IMR-90 (cell line): Measurements from ENCODE around the gene RPS24. TPM values are rescaled to one million over a fixed set of nuclear protein-coding genes. Genes with fewer than 3 reads are reported as not detected.
"Not testable (repeated sequence)": the region's sequence is repeated elsewhere in the genome, so short reads cannot be mapped to it uniquely, and the experiment has no call there.

Experiments
- ATAC-seq: fragments of 200-7000 bp; cut with Tn5 transposase; 2 replicates; pipeline ENCODE4 v1.9.1; 2020; ENCODE audit warnings: low read depth, mild to moderate bottlenecking, moderate library complexity
- BruUV-seq: library from RNA; stranded (reverse); fragments of 400-500 nt; replicated peaks from 2 replicates; lab custom pipeline; 2021; lab: Mats Ljungman, UMichigan
- CTCF ChIA-PET: fragments of 300-600 bp; formaldehyde crosslinking; extraction: SDS; loops from one replicate; lab custom pipeline; 2021; ENCODE audit warnings: antibody characterized with exemption; lab: Yijun Ruan, JAX
- POLR2A ChIA-PET: fragments of 300-600 bp; sonication (Branson Sonifier 250); formaldehyde crosslinking; loops from one replicate; lab custom pipeline; 2022; ENCODE audit warnings: antibody characterized with exemption; ENCODE audit not compliant: unreplicated experiment; lab: Charles Lee
- DNase-seq: peaks from one replicate; pipeline ENCODE4 v3.0.0; 2013
- H2AFZ ChIP-seq: replicated peaks from 2 replicates; pipeline ENCODE3; 2013; ENCODE audit warnings: low read length, mild to moderate bottlenecking; ENCODE audit not compliant: poor library complexity
- H2AK5ac ChIP-seq: 2 replicates; pipeline ENCODE4 v1.6.1; 2013; ENCODE audit warnings: low read depth, low read length, inconsistent platforms
- H2AK9ac ChIP-seq: replicated peaks from 2 replicates; pipeline ENCODE3; 2013; ENCODE audit warnings: mild to moderate bottlenecking, low read depth, low read length, moderate library complexity; ENCODE audit not compliant: poor library complexity
- H2BK120ac ChIP-seq: 2 replicates; pipeline ENCODE4 v1.6.1; 2013; ENCODE audit warnings: low read depth, low read length, inconsistent platforms
- H2BK15ac ChIP-seq: 3 replicates; pipeline ENCODE4 v1.6.1; 2013; ENCODE audit warnings: low read depth, low read length, inconsistent platforms
- H2BK20ac ChIP-seq: 2 replicates; pipeline ENCODE4 v1.6.1; 2013; ENCODE audit warnings: low read depth, mild to moderate bottlenecking, inconsistent platforms, low read length, moderate library complexity
- H2BK5ac ChIP-seq: 2 replicates; pipeline ENCODE4 v1.6.1; 2013; ENCODE audit warnings: mild to moderate bottlenecking, low read depth, low read length, inconsistent platforms; ENCODE audit not compliant: poor library complexity, severe bottlenecking
- H3K14ac ChIP-seq: replicated peaks from 2 replicates; pipeline ENCODE4 v1.6.1; 2013; ENCODE audit warnings: low read depth, low read length, inconsistent platforms
- H3K18ac ChIP-seq: 2 replicates; pipeline ENCODE4 v1.6.1; 2013; ENCODE audit warnings: low read depth, low read length, control low read depth
- H3K23ac ChIP-seq: 2 replicates; pipeline ENCODE4 v1.6.1; 2013; ENCODE audit warnings: low read depth, low read length, inconsistent platforms
- H3K27ac ChIP-seq: 2 replicates; pipeline ENCODE4 v1.5.1; 2013; ENCODE audit warnings: mild to moderate bottlenecking, control low read depth, low read length; ENCODE audit not compliant: insufficient read depth
- H3K27me3 ChIP-seq: 2 replicates; pipeline ENCODE4 v1.6.1; 2013; ENCODE audit warnings: low read length; ENCODE audit not compliant: control insufficient read depth, insufficient read depth
- H3K36me3 ChIP-seq: 2 replicates; pipeline ENCODE4 v1.6.1; 2013; ENCODE audit warnings: low read length, mixed read lengths; ENCODE audit not compliant: control insufficient read depth, insufficient read depth
- H3K4ac ChIP-seq: 2 replicates; pipeline ENCODE4 v1.6.1; 2013; ENCODE audit warnings: low read depth, low read length, inconsistent platforms
- H3K4me1 ChIP-seq: 2 replicates; pipeline ENCODE4 v1.6.1; 2013; ENCODE audit warnings: low read length, mixed read lengths; ENCODE audit not compliant: control insufficient read depth, insufficient read depth
- H3K4me2 ChIP-seq: 2 replicates; pipeline ENCODE4 v1.6.1; 2013; ENCODE audit warnings: low read depth, mild to moderate bottlenecking, control low read depth, low read length, moderate library complexity
- H3K4me3 ChIP-seq: 2 replicates; pipeline ENCODE4 v1.5.1; 2013; ENCODE audit warnings: low read depth, mild to moderate bottlenecking, control low read depth, low read length, moderate library complexity; ENCODE audit not compliant: insufficient read depth
- H3K56ac ChIP-seq: 2 replicates; pipeline ENCODE4 v1.6.1; 2013; ENCODE audit warnings: low read length, inconsistent platforms; ENCODE audit not compliant: insufficient read depth; ENCODE audit errors: extremely low read depth
- H3K79me1 ChIP-seq, 2 experiments: 2 replicates each; pipeline ENCODE4 v1.6.1; 2013; ENCODE audit warnings: low read length in 2 of 2, inconsistent platforms in 1 of 2, low read depth in 1 of 2
- H3K9ac ChIP-seq: 2 replicates; pipeline ENCODE4 v1.6.1; 2013; ENCODE audit warnings: low read depth, low read length, control low read depth
- H3K9me1 ChIP-seq: 2 replicates; pipeline ENCODE4 v1.6.1; 2013; ENCODE audit warnings: low read length, inconsistent platforms; ENCODE audit not compliant: insufficient read depth
- H3K9me3 ChIP-seq: 2 replicates; pipeline ENCODE4 v1.6.1; 2013; ENCODE audit warnings: low read length; ENCODE audit not compliant: control insufficient read depth, insufficient read depth
- H4K20me1 ChIP-seq: 2 replicates; pipeline ENCODE4 v1.6.1; 2013; ENCODE audit warnings: low read length, inconsistent platforms; ENCODE audit not compliant: insufficient read depth
- H4K5ac ChIP-seq: 2 replicates; pipeline ENCODE4 v1.6.1; 2013; ENCODE audit warnings: mild to moderate bottlenecking, low read depth, low read length, control low read depth
- H4K8ac ChIP-seq, 2 experiments: 2 replicates each; pipeline ENCODE4 v1.6.1; 2013; ENCODE audit warnings: low read depth in 2 of 2, low read length in 2 of 2, control low read depth in 1 of 2, inconsistent platforms in 1 of 2
- H4K91ac ChIP-seq: 2 replicates; pipeline ENCODE4 v1.6.1; 2013; ENCODE audit warnings: low read depth, low read length, inconsistent platforms; ENCODE audit not compliant: insufficient read depth
- WGBS, 2 experiments: methylation state at CpG; one replicate each; pipeline versions ENCODE4 v1.1.5 to v1.1.7; 2013; ENCODE audit warnings: missing lambda C conversion rate in 2 of 2; ENCODE audit not compliant: insufficient read length in 1 of 2; ENCODE audit errors: extremely low coverage in 2 of 2; 5-methylcytosine and 5-hydroxymethylcytosine counted together
- dilution Hi-C: fragments of 300-500 bp; cut with HindIII; formaldehyde crosslinking; loops from one replicate; pipeline ENCODE4 v1.14.3; 2018; ENCODE audit warnings: low sequenced_read_pairs; ENCODE audit not compliant: unreplicated experiment
- in situ Hi-C: fragments of 300-500 bp; cut with MboI; formaldehyde crosslinking; loops from 3 replicates; pipeline ENCODE4 v1.14.3; 2019; ENCODE audit warnings: low sequenced_read_pairs, inconsistent platforms, mixed read lengths
- intact Hi-C: fragments of 100-400 bp; cut with micrococcal nuclease; formaldehyde crosslinking; loops from 2 replicates; pipeline ENCODE4 v1.10.0; 2022
- polyA plus RNA-seq, 3 experiments: library from polyadenylated mRNA; depleted of rRNA; stranded (reverse); fragments of >200 nt; gene quantifications; 2 replicates each; pipeline ENCODE4 v1.2.3, GENCODE V29; 2012; ENCODE audit warnings: low replicate concordance in 1 of 3
- total RNA-seq: library from RNA; depleted of rRNA; stranded (reverse); fragments of >200 nt; gene quantifications from 2 replicates; pipeline ENCODE4 v1.2.3, GENCODE V29; 2012

RPS24 gene
- total and polyA plus RNA-seq, 2 of the 4 experiments (the other 2 are of a cell fraction), result 1,664 to 4,721 TPM

- H3K18ac ChIP-seq, H4K20me1 ChIP-seq, H2AK5ac ChIP-seq, H3K56ac ChIP-seq, dilution Hi-C loops, H3K4ac ChIP-seq, ATAC-seq, CTCF ChIA-PET, H3K14ac ChIP-seq, H3K9me3 ChIP-seq, H3K4me1 ChIP-seq, DNase-seq, H2BK20ac ChIP-seq, H3K23ac ChIP-seq, H4K5ac ChIP-seq, BruUV-seq, H2BK15ac ChIP-seq, H3K79me1 ChIP-seq, H2BK5ac ChIP-seq, H3K9me1 ChIP-seq, H3K27ac ChIP-seq, intact Hi-C loops, H4K91ac ChIP-seq, H3K4me2 ChIP-seq, H2BK120ac ChIP-seq, H2AFZ ChIP-seq, H3K27me3 ChIP-seq, H3K4me3 ChIP-seq, POLR2A ChIA-PET, in situ Hi-C loops, H2AK9ac ChIP-seq, H3K9ac ChIP-seq, H4K8ac ChIP-seq: not testable (repeated sequence)
- peaks cover 40% of the 10 kb centered on the region for H3K36me3 ChIP-seq
- WGBS, 2 experiments, result no CpG with 5 or more reads among the region's 5 CpGs
Observed at GRCh38 chr10:77998780-77999179, 34.9 kb upstream of the RPS24 start.
